HepG2 (cell line): Measurements from ENCODE around the gene AUH. TPM values are rescaled to one million over a fixed set of nuclear protein-coding genes. Genes with fewer than 3 reads are reported as not detected.

Experiments
- ATAC-seq: fragments of 200-7000 bp; cut with Tn5 transposase; 3 replicates; pipeline ENCODE4 v1.9.1; 2020; ENCODE audit warnings: mild to moderate bottlenecking, moderate library complexity
- BruUV-seq: library from RNA; stranded (reverse); fragments of 400-500 nt; replicated peaks from 2 replicates; lab custom pipeline; 2021; lab: Mats Ljungman, UMichigan
- CTCF ChIA-PET: fragments of 300-600 bp; formaldehyde crosslinking; extraction: SDS; loops from one replicate; lab custom pipeline; 2021; ENCODE audit warnings: low total read pairs, inconsistent platforms, low intra/inter-chr PET ratio; lab: Yijun Ruan, JAX
- POLR2A ChIA-PET: fragments of 350-600 bp; sonication (Branson Sonifier 250); formaldehyde crosslinking; loops from one replicate; lab custom pipeline; 2020; ENCODE audit warnings: antibody characterized with exemption, inconsistent platforms; lab: Yijun Ruan, JAX
- DNase-seq: peaks from one replicate; pipeline ENCODE4 v3.0.0-alpha.2; 2015; ENCODE audit warnings: low spot score
- FAIRE-seq: peaks from 3 replicates; lab custom pipeline; 2011; peaks lifted over from hg19 to GRCh38; lab: Jason Lieb, UNC
- H2AFZ ChIP-seq: one replicate; pipeline ENCODE4 v1.6.1; 2011; ENCODE audit warnings: low read length, inconsistent platforms
- H3K27ac ChIP-seq: fragments of 300-600 bp; 3 replicates; pipeline ENCODE4 v1.8.0; 2011; ENCODE audit warnings: mixed run types, mild to moderate bottlenecking, mixed read lengths, low read length, inconsistent platforms; ENCODE audit not compliant: insufficient read depth; ENCODE audit errors: extremely low read length
- H3K27me3 ChIP-seq, 2 experiments: fragments of 200-600 bp in 1 of 2; 2 replicates in 1 of 2; 3 replicates in 1 of 2; pipeline versions ENCODE4 v1.6.0 to v1.8.0; 2011; ENCODE audit warnings: low read length in 2 of 2, mild to moderate bottlenecking in 2 of 2, moderate library complexity in 2 of 2, inconsistent platforms in 1 of 2; ENCODE audit not compliant: insufficient read depth in 2 of 2, control insufficient read depth in 1 of 2
- H3K36me3 ChIP-seq, 2 experiments: fragments of 200-600 bp in 1 of 2; replicated peaks in 1 of 2; 2 replicates in 1 of 2; 3 replicates in 1 of 2; pipeline versions ENCODE4 v1.5.1 to v1.8.0; 2011; ENCODE audit warnings: low read length in 2 of 2, inconsistent platforms in 1 of 2; ENCODE audit not compliant: insufficient read depth in 2 of 2, control insufficient read depth in 1 of 2
- H3K4me1 ChIP-seq: 2 replicates; pipeline ENCODE4 v1.5.1; 2012; ENCODE audit warnings: low read length, inconsistent platforms; ENCODE audit not compliant: insufficient read depth
- H3K4me2 ChIP-seq: 2 replicates; pipeline ENCODE4 v1.6.0; 2011; ENCODE audit warnings: low read depth, low read length, inconsistent platforms
- H3K4me3 ChIP-seq, 3 experiments: fragments of 200-600 bp in 1 of 3; sonication (generic), shearing (Covaris generic) in 1 of 3; replicated peaks in 1 of 3; 2 replicates each; pipeline ENCODE4 v1.5.1; 2011 to 2016; ENCODE audit warnings: low read length in 3 of 3, inconsistent platforms in 2 of 3, low read depth in 2 of 3, mild to moderate bottlenecking in 2 of 3, control low read depth in 1 of 3, mixed read lengths in 1 of 3; ENCODE audit not compliant: insufficient read depth in 1 of 3
- H3K79me2 ChIP-seq: one replicate; pipeline ENCODE4 v1.6.1; 2011; ENCODE audit warnings: low read length, inconsistent platforms; ENCODE audit not compliant: insufficient read depth
- H3K9ac ChIP-seq: 2 replicates; pipeline ENCODE4 v1.6.0; 2011; ENCODE audit warnings: mild to moderate bottlenecking, low read depth, low read length, inconsistent platforms; ENCODE audit not compliant: insufficient read depth
- H3K9me3 ChIP-seq: 2 replicates; pipeline ENCODE4 v1.5.1; 2012; ENCODE audit warnings: mild to moderate bottlenecking, low read length
- H4K20me1 ChIP-seq: 2 replicates; pipeline ENCODE4 v1.6.0; 2011; ENCODE audit warnings: inconsistent platforms, mild to moderate bottlenecking, low read length, moderate library complexity; ENCODE audit not compliant: insufficient read depth
- ARID5B ChIP-seq: IDR thresholded peaks from 2 replicates; pipeline ENCODE4 v1.4.0; 2020; ENCODE audit warnings: mild to moderate bottlenecking, missing genetic modification reagents
- CEBPB ChIP-seq: IDR thresholded peaks from 2 replicates; pipeline ENCODE4 v1.6.1; 2011; ENCODE audit warnings: low read depth, low read length, improper control_type of control experiment, borderline replicate concordance
- KDM4B ChIP-seq: sonication (generic); formaldehyde crosslinking; IDR thresholded peaks from 2 replicates; pipeline ENCODE4 v1.4.0; 2020; ENCODE audit warnings: missing genetic modification reagents
- MAFK ChIP-seq, 2 experiments: IDR thresholded peaks in 1 of 2; conservative IDR thresholded peaks in 1 of 2; 2 replicates each; pipeline ENCODE4 v1.6.1; 2011; ENCODE audit warnings: improper control_type of control experiment in 2 of 2, low read length in 2 of 2
- MIER2 ChIP-seq: IDR thresholded peaks from 2 replicates; pipeline ENCODE4 v1.6.1; 2016; ENCODE audit warnings: missing biosample characterization, missing genetic modification reagents
- REST ChIP-seq, 2 experiments: IDR thresholded peaks; 2 replicates each; pipeline ENCODE4 v1.6.1; 2011 to 2012; ENCODE audit warnings: low read length in 2 of 2, borderline replicate concordance in 1 of 2, low read depth in 1 of 2, mild to moderate bottlenecking in 1 of 2, moderate library complexity in 1 of 2
- SATB2 ChIP-seq: sonication (generic); formaldehyde crosslinking; IDR thresholded peaks from 2 replicates; pipeline ENCODE4 v1.5.0; 2020; ENCODE audit warnings: missing genetic modification reagents
- ZNF235 ChIP-seq: sonication (generic); formaldehyde crosslinking; IDR thresholded peaks from 2 replicates; pipeline ENCODE4 v1.8.1; 2023; ENCODE audit warnings: mild to moderate bottlenecking, missing genetic modification reagents, borderline replicate concordance
- ZNF280B ChIP-seq: sonication (generic); formaldehyde crosslinking; IDR thresholded peaks from 2 replicates; pipeline ENCODE4 v1.5.0; 2020; ENCODE audit warnings: missing genetic modification reagents, mild to moderate bottlenecking, borderline replicate concordance
- WGBS: methylation state at CpG from one replicate; pipeline ENCODE4 v1.1.6; 2017; ENCODE audit warnings: low lambda C conversion rate; 5-methylcytosine and 5-hydroxymethylcytosine counted together
- in situ Hi-C: cut with HindIII; loops from 2 replicates; pipeline ENCODE4 v1.10.0; 2017; ENCODE audit warnings: low pct_unique_long_range_greater_than_20kb; ENCODE audit not compliant: extremely low pct_ligation_motif_present
- intact Hi-C: fragments of 100-400 bp; cut with micrococcal nuclease; formaldehyde crosslinking; loops from one replicate; pipeline ENCODE4 v1.10.0; 2022; ENCODE audit not compliant: unreplicated experiment
- polyA plus RNA-seq, 8 experiments: library from polyadenylated mRNA; depleted of rRNA in 3 of 8; stranded (reverse) in 7 of 8; unstranded in 1 of 8; fragments of >200 nt; fragmentation: Illumina TruSeq in 4 of 8; extraction: Trizol in 4 of 8; gene quantifications; 2 replicates each; pipeline versions ENCODE4 v1.2.1 to v1.2.3, GENCODE V29; 2011 to 2016; ENCODE audit warnings: low read depth in 4 of 8, missing spikeins in 1 of 8, mixed read lengths in 1 of 8; ENCODE audit not compliant: insufficient read depth in 1 of 8
- total RNA-seq, 5 experiments: library from RNA; depleted of rRNA; stranded (reverse); fragments of >200 nt; fragmentation: Illumina TruSeq; extraction: Trizol; gene quantifications; 2 replicates each; pipeline ENCODE4 v1.2.3, GENCODE V29; 2016; ENCODE audit warnings: low read depth in 1 of 5

Gene AUH
- total and polyA plus RNA-seq, 2 of the 13 experiments (the other 11 are each of a cell fraction or from before 2014, with no cell fraction given): 25.8 to 31.9 TPM

GRCh38 chr9:91234523-91234922 lies 127.2 kb downstream of the AUH start:
- FAIRE-seq: no peak
- peaks cover 3 to 5% of the 10 kb centered on the region in 2 experiments; a peak in 3 of 5 replicates for H3K36me3 ChIP-seq
- TF ChIP-seq MIER2 (CRISPR knock-in tag) (peak; percentile 89), REST (IDR thresholded peaks at IDR 0.05; ENCODE audit: borderline replicate concordance in 1 of 2, low read depth in 1 of 2, low read length in 2 of 2) (peak; percentile 34 to 92), ZNF235 (CRISPR knock-in tag) (no peak)
- WGBS: 98% methylated on average over 2 of the region's 2 CpGs
- BruUV-seq: no TSS peak
- CTCF ChIA-PET: no interaction called here
- no peak overlapping the region for H2AFZ ChIP-seq
- H3K27me3 ChIP-seq: no peaks in the 10 kb centered on the region
- H3K4me2 ChIP-seq: no peak overlapping the region
- no peak overlapping the region for H3K4me3 ChIP-seq
- no peak for DNase-seq
- 0 out of 2 replicates have a peak, but pooled peaks cover 10% of the 10 kb centered on the region for H3K4me1 ChIP-seq
- POLR2A ChIA-PET: no interaction called here
- intact Hi-C loops: no loop called here
- no peak overlapping the region for H3K9ac ChIP-seq
- in situ Hi-C loops: no loop called here
- no peak for ATAC-seq
- H3K79me2 ChIP-seq: no peaks in the 10 kb centered on the region
- H3K27ac ChIP-seq: no peak overlapping the region
- H3K9me3 ChIP-seq: no peaks in the 10 kb centered on the region
- H4K20me1 ChIP-seq: no peaks in the 10 kb centered on the region

GRCh38 chr9:91231619-91232018 lies 130.1 kb downstream of the AUH start:
- ChIA-PET POLR2A (no interaction called here), CTCF (no interaction called here)
- no peak overlapping the region for H2AFZ ChIP-seq
- H3K9ac ChIP-seq: no peak overlapping the region
- H3K79me2 ChIP-seq: no peaks in the 10 kb centered on the region
- 96% methylated on average over 2 of the region's 2 CpGs for WGBS
- H3K4me1 ChIP-seq: 0 out of 2 replicates have a peak, but pooled peaks cover 10% of the 10 kb centered on the region
- BruUV-seq: no TSS peak
- ATAC-seq: no peak
- H3K27me3 ChIP-seq: no peaks in the 10 kb centered on the region
- no peak overlapping the region for H3K27ac ChIP-seq
- peaks cover 3% of the 10 kb centered on the region in 2 experiments; a peak in 3 of 5 replicates for H3K36me3 ChIP-seq
- no peaks in the 10 kb centered on the region for H3K9me3 ChIP-seq
- H3K4me2 ChIP-seq: no peak overlapping the region
- in situ Hi-C loops: no loop called here
- no peak for FAIRE-seq
- DNase-seq: no peak
- intact Hi-C loops: no loop called here
- H4K20me1 ChIP-seq: no peaks in the 10 kb centered on the region
- no peak overlapping the region for H3K4me3 ChIP-seq
- TF ChIP-seq MAFK (conservative IDR thresholded peaks at IDR 0.05 in 1 of 2, IDR thresholded peaks at IDR 0.05 in 1 of 2; ENCODE audit: low read length in 2 of 2) (no peak), ZNF280B (CRISPR knock-in tag) (no peak), SATB2 (CRISPR knock-in tag) (no peak), KDM4B (CRISPR knock-in tag) (no peak), ARID5B (CRISPR knock-in tag) (no peak), CEBPB (peak; percentile 52)
